Measurements from ENCODE around the gene CMKLR1. TPM values are rescaled to one million over a fixed set of nuclear protein-coding genes. Genes with fewer than 3 reads are reported as not detected.

The CMKLR1 gene
- total and polyA plus RNA-seq, 2 donors (not counting 1 experiment from before 2014, with no cell fraction given), result 0.82 TPM; not detected in 1

DNA sequence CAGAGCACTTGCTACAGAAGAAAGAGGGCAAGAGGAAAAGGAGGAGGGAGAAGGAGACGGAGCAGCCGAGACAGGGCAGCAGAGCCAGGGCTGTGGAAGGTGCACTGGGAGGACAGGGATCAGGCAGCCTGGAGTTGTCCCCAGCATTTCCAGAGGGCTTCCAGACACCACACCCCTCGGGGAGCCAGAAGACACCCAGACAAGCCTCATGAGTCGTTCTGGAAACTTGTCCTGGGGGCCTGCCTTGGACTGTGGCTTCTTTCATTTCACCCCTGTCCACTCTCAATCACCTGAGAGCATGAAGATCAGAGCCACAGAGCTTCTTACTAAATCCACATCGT lies 14.1 kb downstream of the CMKLR1 start:
- Histone ChIP-seq H3K36me3 (ENCODE audit: control insufficient read depth, insufficient read depth, low read length) (no peaks in the 10 kb centered on the region), H3K4me3 (replicated peaks in 1 of 4; ENCODE audit: control extremely low read depth in 1 of 4, insufficient read depth in 1 of 4, low read depth in 3 of 4, low read length in 4 of 4) (no peak overlapping the region), H3K4me2 (ENCODE audit: extremely low read depth, insufficient read depth, low read length) (no peak overlapping the region), H2AFZ (ENCODE audit: low read length) (no peak overlapping the region), H3K27me3 (ENCODE audit: control insufficient read depth, insufficient read depth, low read length) (no peaks in the 10 kb centered on the region), H3K9ac (ENCODE audit: insufficient read depth, low read length) (no peak overlapping the region), H3K27ac (ENCODE audit: insufficient read depth, low read length) (no peak overlapping the region), H3K4me1 (ENCODE audit: control insufficient read depth, extremely low read depth, insufficient read depth, low read length) (no peaks in the 10 kb centered on the region), H3K79me2 (ENCODE audit: control insufficient read depth, insufficient read depth, low read length) (no peaks in the 10 kb centered on the region), H3K9me3 (ENCODE audit: control insufficient read depth, insufficient read depth, low read depth, low read length) (no peaks in the 10 kb centered on the region), H4K20me1 (ENCODE audit: control insufficient read depth, extremely low read depth, insufficient read depth, low read length) (no peaks in the 10 kb centered on the region)
- TF ChIP-seq, protein P1, sequence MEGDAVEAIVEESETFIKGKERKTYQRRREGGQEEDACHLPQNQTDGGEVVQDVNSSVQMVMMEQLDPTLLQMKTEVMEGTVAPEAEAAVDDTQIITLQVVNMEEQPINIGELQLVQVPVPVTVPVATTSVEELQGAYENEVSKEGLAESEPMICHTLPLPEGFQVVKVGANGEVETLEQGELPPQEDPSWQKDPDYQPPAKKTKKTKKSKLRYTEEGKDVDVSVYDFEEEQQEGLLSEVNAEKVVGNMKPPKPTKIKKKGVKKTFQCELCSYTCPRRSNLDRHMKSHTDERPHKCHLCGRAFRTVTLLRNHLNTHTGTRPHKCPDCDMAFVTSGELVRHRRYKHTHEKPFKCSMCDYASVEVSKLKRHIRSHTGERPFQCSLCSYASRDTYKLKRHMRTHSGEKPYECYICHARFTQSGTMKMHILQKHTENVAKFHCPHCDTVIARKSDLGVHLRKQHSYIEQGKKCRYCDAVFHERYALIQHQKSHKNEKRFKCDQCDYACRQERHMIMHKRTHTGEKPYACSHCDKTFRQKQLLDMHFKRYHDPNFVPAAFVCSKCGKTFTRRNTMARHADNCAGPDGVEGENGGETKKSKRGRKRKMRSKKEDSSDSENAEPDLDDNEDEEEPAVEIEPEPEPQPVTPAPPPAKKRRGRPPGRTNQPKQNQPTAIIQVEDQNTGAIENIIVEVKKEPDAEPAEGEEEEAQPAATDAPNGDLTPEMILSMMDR (conservative IDR thresholded peaks at IDR 0.05 in 1 of 2, IDR thresholded peaks at IDR 0.05 in 1 of 2; ENCODE audit: low read depth in 1 of 2, low read length in 2 of 2), result no peak
- no peak for TF ChIP-seq EZH2 (IDR thresholded peaks at IDR 0.05; ENCODE audit: low read length, missing control alignments)
- no peak for DNase-seq (ENCODE audit: low read depth in 2 of 2)

DNA sequence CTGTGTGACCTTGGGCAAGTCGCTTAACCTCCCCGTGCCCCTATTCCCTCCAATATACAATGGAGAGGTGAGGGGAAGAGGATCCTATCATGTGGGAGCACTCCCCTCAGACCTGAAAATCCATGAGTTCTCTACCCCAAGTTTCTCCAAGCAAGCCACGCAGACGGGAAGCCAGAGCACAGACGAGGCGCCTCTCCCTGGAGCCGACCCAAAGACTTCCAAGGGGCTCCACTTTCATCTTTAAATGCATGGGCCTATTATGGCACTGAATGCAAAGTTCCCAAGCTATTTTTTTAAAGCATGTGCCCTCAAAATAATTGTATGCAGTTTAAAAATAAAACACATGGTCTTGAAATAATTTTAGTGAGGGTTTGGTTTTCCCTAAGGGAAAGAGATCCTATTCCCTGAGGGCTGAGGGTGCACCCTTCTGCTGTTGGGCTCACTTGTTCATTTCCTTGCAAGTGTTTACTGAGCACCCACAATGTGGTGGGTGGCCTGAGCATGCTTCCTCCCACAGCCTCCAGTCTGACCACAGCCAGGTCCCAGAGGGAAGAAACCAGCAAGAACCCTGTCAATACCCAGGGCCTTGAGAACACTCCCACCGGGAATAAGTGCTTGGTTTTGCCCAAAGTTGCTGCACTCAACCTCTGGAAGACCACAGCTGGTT lies 14.6 kb downstream of the CMKLR1 start:
- Histone ChIP-seq H3K9ac (ENCODE audit: insufficient read depth, low read length) (no peak overlapping the region), H3K4me3 (replicated peaks in 1 of 4; ENCODE audit: control extremely low read depth in 1 of 4, insufficient read depth in 1 of 4, low read depth in 3 of 4, low read length in 4 of 4) (no peak overlapping the region), H3K79me2 (ENCODE audit: control insufficient read depth, insufficient read depth, low read length) (no peaks in the 10 kb centered on the region), H2AFZ (ENCODE audit: low read length) (no peak overlapping the region), H3K27ac (ENCODE audit: insufficient read depth, low read length) (no peak overlapping the region), H4K20me1 (ENCODE audit: control insufficient read depth, extremely low read depth, insufficient read depth, low read length) (no peaks in the 10 kb centered on the region), H3K27me3 (ENCODE audit: control insufficient read depth, insufficient read depth, low read length) (no peaks in the 10 kb centered on the region), H3K9me3 (ENCODE audit: control insufficient read depth, insufficient read depth, low read depth, low read length) (no peaks in the 10 kb centered on the region), H3K36me3 (ENCODE audit: control insufficient read depth, insufficient read depth, low read length) (no peaks in the 10 kb centered on the region), H3K4me2 (ENCODE audit: extremely low read depth, insufficient read depth, low read length) (no peak overlapping the region), H3K4me1 (ENCODE audit: control insufficient read depth, extremely low read depth, insufficient read depth, low read length) (no peaks in the 10 kb centered on the region)
- DNase-seq (ENCODE audit: low read depth in 2 of 2), result no peak
- no peak for TF ChIP-seq EZH2 (IDR thresholded peaks at IDR 0.05; ENCODE audit: low read length, missing control alignments)
- TF ChIP-seq, protein P1 (conservative IDR thresholded peaks at IDR 0.05 in 1 of 2, IDR thresholded peaks at IDR 0.05 in 1 of 2; ENCODE audit: low read depth in 1 of 2, low read length in 2 of 2), result no peak

DNA sequence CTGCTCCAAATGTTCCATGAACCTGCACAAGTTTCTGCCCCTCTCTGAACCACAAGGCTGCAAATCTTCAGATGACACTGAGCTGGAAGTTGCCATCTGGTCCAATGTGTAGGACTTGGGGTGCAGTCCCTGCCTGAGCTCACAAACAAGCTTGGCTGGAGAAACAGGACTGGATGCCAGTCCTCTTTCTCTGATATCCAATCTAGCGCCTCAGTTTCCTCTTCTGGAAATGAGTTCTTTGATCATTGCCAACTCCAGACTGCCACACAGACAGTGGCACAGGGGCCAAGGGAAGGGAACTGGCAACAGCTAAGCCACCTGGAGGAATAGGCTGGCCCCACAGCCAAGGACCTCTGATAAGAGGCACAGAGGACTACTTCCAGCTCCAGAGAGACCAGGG lies 15.5 kb downstream of the CMKLR1 start:
- no peaks in the 10 kb centered on the region for H3K4me1 ChIP-seq (ENCODE audit: control insufficient read depth, extremely low read depth, insufficient read depth, low read length)
- H4K20me1 ChIP-seq (ENCODE audit: control insufficient read depth, extremely low read depth, insufficient read depth, low read length), result no peaks in the 10 kb centered on the region
- TF ChIP-seq, protein P1 (conservative IDR thresholded peaks at IDR 0.05 in 1 of 2, IDR thresholded peaks at IDR 0.05 in 1 of 2; ENCODE audit: low read depth in 1 of 2, low read length in 2 of 2), result no peak
- TF ChIP-seq EZH2 (IDR thresholded peaks at IDR 0.05; ENCODE audit: low read length, missing control alignments), result no peak
- no peak for DNase-seq (ENCODE audit: low read depth in 2 of 2)
- no peaks in the 10 kb centered on the region for H3K36me3 ChIP-seq (ENCODE audit: control insufficient read depth, insufficient read depth, low read length)
- H3K4me2 ChIP-seq (ENCODE audit: extremely low read depth, insufficient read depth, low read length), result no peak overlapping the region
- H3K9me3 ChIP-seq (ENCODE audit: control insufficient read depth, insufficient read depth, low read depth, low read length), result no peaks in the 10 kb centered on the region
- H2AFZ ChIP-seq (ENCODE audit: low read length), result no peak overlapping the region
- H3K79me2 ChIP-seq (ENCODE audit: control insufficient read depth, insufficient read depth, low read length), result no peaks in the 10 kb centered on the region
- no peak overlapping the region for H3K27ac ChIP-seq (ENCODE audit: insufficient read depth, low read length)
- no peaks in the 10 kb centered on the region for H3K27me3 ChIP-seq (ENCODE audit: control insufficient read depth, insufficient read depth, low read length)
- no peak overlapping the region for H3K9ac ChIP-seq (ENCODE audit: insufficient read depth, low read length)
- H3K4me3 ChIP-seq (replicated peaks in 1 of 4; ENCODE audit: control extremely low read depth in 1 of 4, insufficient read depth in 1 of 4, low read depth in 3 of 4, low read length in 4 of 4), result no peak overlapping the region

Data from fibroblast of lung (primary cell).